ENCODE data around the gene ARGLU1. TPM values are rescaled to one million over a fixed set of nuclear protein-coding genes. Genes with fewer than 3 reads are reported as not detected.

Gene ARGLU1
- polyA plus RNA-seq, 3 donors, result 22.4 to 168 (median 27.2) TPM

Other genes with a start within 250 kb of the ARGLU1 start
- gene EFNB2, start 32.5 kb downstream of the ARGLU1 start, polyA plus RNA-seq, result not detected

Measured in CD14-positive monocyte (primary cell).